ENCODE results near the gene JAK1.
"Not testable (repeated sequence)": the region's sequence is repeated elsewhere in the genome, so short reads cannot be mapped to it uniquely, and the experiment has no call there.

Gene JAK1

DNA sequence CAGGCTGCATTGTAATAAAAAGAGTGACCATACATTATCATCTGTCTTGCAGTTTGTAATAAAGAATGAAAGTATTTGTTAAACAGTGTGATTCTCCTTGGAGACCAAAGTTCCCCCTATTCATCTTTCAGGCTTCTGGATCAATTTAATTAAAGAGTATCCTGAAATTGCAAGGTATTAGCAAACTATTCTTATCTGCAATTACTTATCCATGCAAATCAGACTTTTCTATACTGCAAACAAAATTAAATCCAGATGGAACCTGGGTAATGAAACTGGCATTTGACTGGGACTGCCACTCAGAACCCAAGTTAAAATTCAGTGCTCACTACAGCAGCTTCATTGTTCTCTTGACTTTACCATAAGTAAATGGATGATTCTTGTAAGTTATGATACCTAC is 37.1 kb downstream of the JAK1 start:
- H3K4me3 ChIP-seq (ENCODE audit: low read depth, low read length) = no peak overlapping the region
- TF ChIP-seq, protein P1, sequence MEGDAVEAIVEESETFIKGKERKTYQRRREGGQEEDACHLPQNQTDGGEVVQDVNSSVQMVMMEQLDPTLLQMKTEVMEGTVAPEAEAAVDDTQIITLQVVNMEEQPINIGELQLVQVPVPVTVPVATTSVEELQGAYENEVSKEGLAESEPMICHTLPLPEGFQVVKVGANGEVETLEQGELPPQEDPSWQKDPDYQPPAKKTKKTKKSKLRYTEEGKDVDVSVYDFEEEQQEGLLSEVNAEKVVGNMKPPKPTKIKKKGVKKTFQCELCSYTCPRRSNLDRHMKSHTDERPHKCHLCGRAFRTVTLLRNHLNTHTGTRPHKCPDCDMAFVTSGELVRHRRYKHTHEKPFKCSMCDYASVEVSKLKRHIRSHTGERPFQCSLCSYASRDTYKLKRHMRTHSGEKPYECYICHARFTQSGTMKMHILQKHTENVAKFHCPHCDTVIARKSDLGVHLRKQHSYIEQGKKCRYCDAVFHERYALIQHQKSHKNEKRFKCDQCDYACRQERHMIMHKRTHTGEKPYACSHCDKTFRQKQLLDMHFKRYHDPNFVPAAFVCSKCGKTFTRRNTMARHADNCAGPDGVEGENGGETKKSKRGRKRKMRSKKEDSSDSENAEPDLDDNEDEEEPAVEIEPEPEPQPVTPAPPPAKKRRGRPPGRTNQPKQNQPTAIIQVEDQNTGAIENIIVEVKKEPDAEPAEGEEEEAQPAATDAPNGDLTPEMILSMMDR (IDR thresholded peaks at IDR 0.05; ENCODE audit: low read depth, low read length) = no peak

DNA sequence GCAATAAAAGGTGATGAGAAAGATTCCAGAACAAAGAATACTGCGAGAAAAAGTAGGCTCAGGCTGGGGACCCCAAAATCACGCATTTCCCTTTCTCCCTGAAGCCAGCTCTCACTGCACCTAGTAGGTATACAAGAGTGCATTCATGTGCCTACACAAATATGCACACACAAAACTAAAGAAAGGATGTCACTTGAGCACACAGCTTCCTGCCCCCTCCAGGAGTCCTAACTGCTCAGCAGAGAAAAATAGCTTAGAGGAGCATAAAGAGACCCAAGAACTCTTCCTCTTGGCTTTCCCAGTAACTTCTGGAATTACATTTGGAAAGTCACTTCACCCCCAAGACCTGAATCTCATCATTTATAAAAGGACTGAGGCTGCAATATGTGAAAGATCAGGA is 38.0 kb downstream of the JAK1 start:
- H3K4me3 ChIP-seq (ENCODE audit: low read depth, low read length) = no peak overlapping the region
- TF ChIP-seq, protein P1 (IDR thresholded peaks at IDR 0.05; ENCODE audit: low read depth, low read length) = no peak

DNA sequence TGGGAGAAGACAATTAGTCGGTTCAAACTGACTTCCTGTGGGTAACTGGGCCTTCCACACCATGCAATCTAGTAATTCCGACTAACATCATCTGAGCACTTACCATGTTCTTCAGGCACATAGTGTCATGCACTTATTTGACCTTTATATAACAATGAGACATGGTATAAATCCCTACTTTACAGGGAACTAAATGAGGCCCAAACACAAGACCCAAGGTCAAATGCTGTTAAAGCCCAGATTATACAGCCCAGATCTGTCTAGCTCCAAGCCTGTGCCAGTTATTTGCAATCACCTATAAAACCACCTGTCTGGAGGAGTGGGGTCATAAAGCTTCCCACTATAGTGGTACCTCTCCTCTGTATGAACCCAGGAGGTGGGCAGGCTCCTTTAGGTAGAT is 40.8 kb downstream of the JAK1 start:
- TF ChIP-seq, protein P1 (IDR thresholded peaks at IDR 0.05; ENCODE audit: low read depth, low read length) = no peak
- H3K4me3 ChIP-seq (ENCODE audit: low read depth, low read length) = no peak overlapping the region

DNA sequence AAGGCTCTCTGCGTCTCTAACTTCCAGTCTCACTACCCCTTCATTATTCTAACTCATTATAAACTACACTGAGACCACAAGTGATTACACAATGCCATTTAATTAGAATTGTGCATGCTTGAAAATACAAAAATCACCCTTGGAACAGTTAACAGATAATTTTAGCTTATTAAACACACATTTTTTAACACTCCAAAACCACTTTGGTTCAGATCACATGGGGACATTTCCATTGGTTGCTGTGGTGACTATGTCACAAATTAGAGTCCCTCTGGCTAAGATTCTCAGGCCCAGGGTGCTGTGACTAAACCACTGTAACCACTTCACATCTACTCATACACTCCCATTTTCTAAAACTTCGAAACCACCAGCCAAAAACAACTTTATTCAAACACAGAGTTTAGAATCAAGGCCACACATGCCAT is 43.0 kb downstream of the JAK1 start:
- H3K4me3 ChIP-seq (ENCODE audit: low read depth, low read length) = no peak overlapping the region
- TF ChIP-seq, protein P1 (IDR thresholded peaks at IDR 0.05; ENCODE audit: low read depth, low read length) = no peak

DNA sequence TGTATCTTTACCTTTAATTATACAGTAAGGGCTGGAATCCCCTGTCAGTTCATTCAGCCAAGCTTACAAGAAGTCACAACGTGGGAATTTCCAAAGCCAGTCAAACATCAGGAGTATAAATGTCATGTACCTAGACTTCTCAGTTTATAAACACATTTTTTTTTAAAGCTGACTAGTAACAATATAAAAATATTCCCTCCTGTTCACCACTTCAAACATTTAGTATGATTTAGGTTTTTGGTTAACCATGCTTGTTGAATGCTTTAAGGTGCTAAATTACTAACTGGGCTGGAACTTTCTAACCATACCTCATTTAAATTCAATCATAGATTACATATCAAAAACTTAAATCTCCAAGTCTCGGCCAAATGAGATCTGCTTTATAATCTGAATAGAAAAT is 44.0 kb downstream of the JAK1 start:
- H3K4me3 ChIP-seq (ENCODE audit: low read depth, low read length) = no peak overlapping the region
- TF ChIP-seq, protein P1 (IDR thresholded peaks at IDR 0.05; ENCODE audit: low read depth, low read length) = no peak

DNA sequence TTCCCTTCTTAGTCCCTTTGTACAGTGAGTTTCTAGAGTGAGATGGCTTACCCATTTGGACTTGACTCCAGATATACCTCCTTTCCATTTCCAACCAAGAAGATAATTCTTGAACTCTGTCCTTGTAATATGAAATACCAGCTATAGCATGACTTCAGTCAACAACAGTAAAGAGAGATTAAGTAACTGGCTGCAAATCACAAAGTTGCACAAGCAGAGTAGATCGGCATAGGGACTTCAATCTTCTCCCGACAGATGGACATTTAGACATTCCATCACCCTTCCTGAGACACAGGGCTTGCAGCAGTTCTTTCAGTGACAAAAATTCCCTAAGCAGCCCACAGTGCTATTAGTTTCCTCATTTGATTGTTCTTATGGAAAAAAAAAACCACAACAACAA is 44.6 kb downstream of the JAK1 start:
- TF ChIP-seq, protein P1 (IDR thresholded peaks at IDR 0.05; ENCODE audit: low read depth, low read length) = no peak
- H3K4me3 ChIP-seq (ENCODE audit: low read depth, low read length) = no peak overlapping the region

DNA sequence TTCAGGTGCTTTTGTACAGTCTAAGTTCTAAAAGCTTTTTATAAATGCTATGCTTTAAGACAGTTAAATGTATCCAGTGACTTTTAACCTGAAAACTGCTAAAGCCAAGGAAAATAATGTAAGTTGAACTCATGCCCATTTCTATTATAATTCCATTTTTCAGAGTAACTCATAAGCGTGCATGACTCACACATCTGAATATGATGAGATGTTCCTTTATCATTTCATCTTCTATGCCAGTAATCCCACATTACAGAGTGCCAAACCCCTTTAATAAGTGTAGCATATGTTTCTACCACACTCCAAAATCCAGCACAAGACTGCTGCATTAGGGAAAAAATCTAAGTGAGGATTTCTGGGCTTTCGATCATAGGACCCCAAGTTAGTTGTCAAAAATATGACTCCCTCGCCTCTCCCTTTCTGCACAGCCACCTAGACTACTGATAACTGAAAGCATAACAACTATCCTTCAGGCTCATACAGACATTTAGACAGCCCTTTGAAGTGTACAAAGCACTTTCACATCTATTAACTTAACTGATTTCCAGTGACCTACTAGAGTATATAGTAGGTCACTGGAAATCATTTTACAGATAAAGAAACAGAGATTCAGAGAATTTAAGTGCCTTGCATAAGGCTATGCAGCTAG is 45.3 kb downstream of the JAK1 start:
- TF ChIP-seq, protein P1 (IDR thresholded peaks at IDR 0.05; ENCODE audit: low read depth, low read length) = no peak
- no peak overlapping the region for H3K4me3 ChIP-seq (ENCODE audit: low read depth, low read length)

DNA sequence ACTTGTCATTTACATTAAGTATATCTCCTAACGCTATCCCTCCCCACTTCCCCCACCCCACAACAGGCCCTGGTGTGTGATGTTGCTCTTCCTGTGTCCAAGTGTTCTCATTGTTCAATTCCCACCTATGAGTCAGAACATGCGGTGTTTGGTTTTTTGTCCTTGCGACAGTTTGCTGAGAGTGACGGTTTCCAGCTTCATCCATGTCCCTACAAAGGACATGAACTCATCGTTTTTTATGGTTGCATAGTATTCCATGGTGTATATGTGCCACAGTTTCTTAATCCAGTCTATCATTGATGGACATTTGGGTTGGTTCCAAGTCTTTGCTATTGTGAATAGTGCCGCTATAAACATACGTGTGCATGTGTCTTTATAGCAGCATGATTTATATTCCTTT is 47.2 kb downstream of the JAK1 start:
- H3K4me3 ChIP-seq (ENCODE audit: low read depth, low read length) = not testable (repeated sequence)
